Stimulated activated CD8-positive, alpha-beta memory T cell treated with anti-CD3 and anti-CD28 coated beads, Interleukin-7, amount 100 ng/mL, for 4 hours (primary cell): ENCODE data around the gene CEP57L1.
"Not testable (repeated sequence)": the region's sequence is repeated elsewhere in the genome, so short reads cannot be mapped to it uniquely, and the experiment has no call there.

Experiments
- DNase-seq, 2 donors: peaks; one replicate each; pipeline ENCODE4 v3.0.0-alpha.2; 2020; ENCODE audit warnings: low read depth in 2 of 2

The CEP57L1 gene

GRCh38 chr6:109105681-109106080 is 10.4 kb downstream of the CEP57L1 start:
- no peak for DNase-seq

GRCh38 chr6:109109663-109110062 is 14.4 kb downstream of the CEP57L1 start:
- not testable (repeated sequence) for DNase-seq

- DNase-seq, result not testable (repeated sequence)
Observed at GRCh38 chr6:109112663-109113062, 17.4 kb downstream of the CEP57L1 start.

- DNase-seq, result no peak
Observed at GRCh38 chr6:109117346-109118035, 22.2 kb downstream of the CEP57L1 start.

GRCh38 chr6:109118337-109118736 is 23.0 kb downstream of the CEP57L1 start:
- no peak for DNase-seq

GRCh38 chr6:109118871-109119354 is 23.6 kb downstream of the CEP57L1 start:
- DNase-seq, result no peak

GRCh38 chr6:109121411-109121810 is 26.1 kb downstream of the CEP57L1 start:
- DNase-seq, result no peak

- no peak for DNase-seq
Observed at GRCh38 chr6:109124219-109124618, 28.9 kb downstream of the CEP57L1 start.

GRCh38 chr6:109125504-109125903 is 30.2 kb downstream of the CEP57L1 start:
- DNase-seq, result no peak

GRCh38 chr6:109130065-109130464 is 34.8 kb downstream of the CEP57L1 start:
- no peak for DNase-seq

- not testable (repeated sequence) for DNase-seq
Observed at GRCh38 chr6:109135600-109135999, 40.3 kb downstream of the CEP57L1 start.

- not testable (repeated sequence) for DNase-seq
Observed at GRCh38 chr6:109136039-109136438, 40.7 kb downstream of the CEP57L1 start.

- DNase-seq, result not testable (repeated sequence)
Observed at GRCh38 chr6:109136530-109136929, 41.2 kb downstream of the CEP57L1 start.

GRCh38 chr6:109139109-109139508 is 43.8 kb downstream of the CEP57L1 start:
- no peak for DNase-seq

GRCh38 chr6:109142067-109142466 is 46.8 kb downstream of the CEP57L1 start:
- not testable (repeated sequence) for DNase-seq

- no peak for DNase-seq
Observed at GRCh38 chr6:109143191-109143590, 47.9 kb downstream of the CEP57L1 start.

- not testable (repeated sequence) for DNase-seq
Observed at GRCh38 chr6:109148251-109148650, 52.9 kb downstream of the CEP57L1 start.

- DNase-seq, result not testable (repeated sequence)
Observed at GRCh38 chr6:109148716-109149115, 53.4 kb downstream of the CEP57L1 start.

GRCh38 chr6:109153752-109154151 is 58.4 kb downstream of the CEP57L1 start:
- DNase-seq, result no peak

GRCh38 chr6:109164331-109164730 is 69.0 kb downstream of the CEP57L1 start:
- no peak for DNase-seq

GRCh38 chr6:109165392-109165974 is 70.2 kb downstream of the CEP57L1 start:
- DNase-seq, result no peak

GRCh38 chr6:109166673-109167072 is 71.4 kb downstream of the CEP57L1 start:
- no peak for DNase-seq

GRCh38 chr6:109167562-109167961 is 72.3 kb downstream of the CEP57L1 start:
- DNase-seq, result no peak
